Activated B cell treated with CpG ODN at 0.5 μM for 24 hours (primary cell): ENCODE data around the gene FBXL13. TPM values are rescaled to one million over a fixed set of nuclear protein-coding genes. Genes with fewer than 3 reads are reported as not detected.
"Not testable (repeated sequence)": the region's sequence is repeated elsewhere in the genome, so short reads cannot be mapped to it uniquely, and the experiment has no call there.

Experiments used
- ATAC-seq: fragments of 200-7000 bp; cut with Tn5 transposase; one replicate; pipeline ENCODE4 v1.10.0; 2021; ENCODE audit warnings: low read depth, mild to moderate bottlenecking, moderate library complexity
- CTCF ChIA-PET: fragments of 350-600 bp; sonication (Branson Sonifier 250); formaldehyde crosslinking; loops from one replicate; lab custom pipeline; 2021; ENCODE audit warnings: antibody characterized with exemption; lab: Charles Lee
- POLR2A ChIA-PET: fragments of 350-600 bp; sonication (Branson Sonifier 250); formaldehyde crosslinking; loops from one replicate; lab custom pipeline; 2021; ENCODE audit warnings: antibody characterized with exemption; lab: Charles Lee
- DNase-seq: peaks from one replicate; pipeline ENCODE4 v3.0.0; 2022
- H3K27ac Mint-ChIP-seq: one replicate; pipeline ENCODE4 v1.8.0; 2020; ENCODE audit warnings: mixed read lengths
- H3K27me3 Mint-ChIP-seq: one replicate; pipeline ENCODE4 v1.8.0; 2021; ENCODE audit warnings: mixed read lengths
- H3K36me3 Mint-ChIP-seq: one replicate; pipeline ENCODE4 v1.8.0; 2021; ENCODE audit warnings: low read depth, mixed read lengths
- H3K4me1 Mint-ChIP-seq: one replicate; pipeline ENCODE4 v1.8.0; 2021; ENCODE audit warnings: mixed read lengths
- H3K4me3 Mint-ChIP-seq: one replicate; pipeline ENCODE4 v1.8.0; 2020; ENCODE audit warnings: mild to moderate bottlenecking, mixed read lengths
- H3K9me3 Mint-ChIP-seq: one replicate; pipeline ENCODE4 v1.8.0; 2020; ENCODE audit warnings: mixed read lengths
- intact Hi-C: fragments of 100-400 bp; cut with micrococcal nuclease; formaldehyde crosslinking; loops from one replicate; pipeline ENCODE4 v1.15.1; 2024
- total RNA-seq: library from RNA; stranded (reverse); gene quantifications from 2 replicates; pipeline ENCODE4 v1.2.3, GENCODE V29; 2022
- TF ChIP-seq, protein P1 (sequence below): fragments of 200-600 bp; IDR thresholded peaks from one replicate; pipeline ENCODE4 v1.8.0; 2022; ENCODE audit warnings: antibody characterized with exemption, mild to moderate bottlenecking

Gene FBXL13
- total RNA-seq, 1 donor from 2014 or later = 2.9 TPM

DNA sequence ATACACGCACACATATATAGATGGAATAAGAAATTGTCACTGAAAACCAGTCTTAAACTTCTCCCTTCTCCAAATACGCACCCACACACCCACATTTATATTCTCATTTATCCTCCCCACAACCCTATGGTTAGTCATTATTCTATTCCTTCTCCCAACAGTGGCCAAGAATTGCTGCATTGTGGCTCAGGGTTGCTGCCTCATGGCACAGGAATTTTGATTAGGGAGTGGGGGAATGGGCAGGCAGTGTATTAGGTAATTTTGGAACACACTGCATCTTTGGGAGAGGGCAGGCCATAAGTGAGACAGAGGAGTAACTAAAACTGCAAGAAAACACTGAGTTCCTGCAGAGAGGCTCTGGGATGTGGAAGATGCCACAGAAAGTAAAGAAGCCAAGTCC, 38.6 kb upstream of the FBXL13 start:
- DNase-seq = no peak
- POLR2A ChIA-PET = interaction anchor here (0.7 kb wide), 1 partner anchor 17 kb away, joined by 3 read pairs; no protein-coding TSS in a partner anchor
- H3K27me3 Mint-ChIP-seq = no peaks in the 10 kb centered on the region
- TF ChIP-seq, protein P1, sequence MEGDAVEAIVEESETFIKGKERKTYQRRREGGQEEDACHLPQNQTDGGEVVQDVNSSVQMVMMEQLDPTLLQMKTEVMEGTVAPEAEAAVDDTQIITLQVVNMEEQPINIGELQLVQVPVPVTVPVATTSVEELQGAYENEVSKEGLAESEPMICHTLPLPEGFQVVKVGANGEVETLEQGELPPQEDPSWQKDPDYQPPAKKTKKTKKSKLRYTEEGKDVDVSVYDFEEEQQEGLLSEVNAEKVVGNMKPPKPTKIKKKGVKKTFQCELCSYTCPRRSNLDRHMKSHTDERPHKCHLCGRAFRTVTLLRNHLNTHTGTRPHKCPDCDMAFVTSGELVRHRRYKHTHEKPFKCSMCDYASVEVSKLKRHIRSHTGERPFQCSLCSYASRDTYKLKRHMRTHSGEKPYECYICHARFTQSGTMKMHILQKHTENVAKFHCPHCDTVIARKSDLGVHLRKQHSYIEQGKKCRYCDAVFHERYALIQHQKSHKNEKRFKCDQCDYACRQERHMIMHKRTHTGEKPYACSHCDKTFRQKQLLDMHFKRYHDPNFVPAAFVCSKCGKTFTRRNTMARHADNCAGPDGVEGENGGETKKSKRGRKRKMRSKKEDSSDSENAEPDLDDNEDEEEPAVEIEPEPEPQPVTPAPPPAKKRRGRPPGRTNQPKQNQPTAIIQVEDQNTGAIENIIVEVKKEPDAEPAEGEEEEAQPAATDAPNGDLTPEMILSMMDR = no peak
- CTCF ChIA-PET = no interaction called here
- peaks cover 2% of the 10 kb centered on the region for H3K9me3 Mint-ChIP-seq
- H3K27ac Mint-ChIP-seq = no peak overlapping the region
- H3K4me3 Mint-ChIP-seq = no peak overlapping the region
- ATAC-seq = no peak
- H3K36me3 Mint-ChIP-seq = peaks cover 54% of the 10 kb centered on the region
- peaks cover 3% of the 10 kb centered on the region for H3K4me1 Mint-ChIP-seq
- intact Hi-C loops = no loop called here

DNA sequence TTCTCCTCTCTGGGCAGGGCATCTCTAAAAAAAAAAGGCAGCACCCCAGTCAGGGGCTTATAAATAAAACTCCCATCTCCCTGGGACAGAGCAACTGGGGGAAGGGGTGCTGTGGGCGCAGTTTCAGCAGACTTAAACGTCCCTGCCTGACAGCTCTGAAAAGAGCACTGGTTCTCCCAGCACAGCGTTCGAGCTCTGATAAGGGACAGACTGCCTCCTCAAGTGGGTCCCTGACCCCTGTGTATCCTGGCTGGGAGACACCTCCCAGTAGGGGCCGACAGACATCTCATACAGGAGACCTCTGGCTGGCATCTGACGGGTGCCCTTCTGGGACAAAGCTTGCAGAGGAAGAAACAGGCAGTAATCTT, 32.1 kb upstream of the FBXL13 start:
- CTCF ChIA-PET, ATAC-seq, H3K4me3 Mint-ChIP-seq, POLR2A ChIA-PET, H3K4me1 Mint-ChIP-seq, intact Hi-C loops, H3K9me3 Mint-ChIP-seq, H3K27me3 Mint-ChIP-seq, H3K27ac Mint-ChIP-seq, DNase-seq: not testable (repeated sequence)
- H3K36me3 Mint-ChIP-seq = peaks cover 65% of the 10 kb centered on the region

DNA sequence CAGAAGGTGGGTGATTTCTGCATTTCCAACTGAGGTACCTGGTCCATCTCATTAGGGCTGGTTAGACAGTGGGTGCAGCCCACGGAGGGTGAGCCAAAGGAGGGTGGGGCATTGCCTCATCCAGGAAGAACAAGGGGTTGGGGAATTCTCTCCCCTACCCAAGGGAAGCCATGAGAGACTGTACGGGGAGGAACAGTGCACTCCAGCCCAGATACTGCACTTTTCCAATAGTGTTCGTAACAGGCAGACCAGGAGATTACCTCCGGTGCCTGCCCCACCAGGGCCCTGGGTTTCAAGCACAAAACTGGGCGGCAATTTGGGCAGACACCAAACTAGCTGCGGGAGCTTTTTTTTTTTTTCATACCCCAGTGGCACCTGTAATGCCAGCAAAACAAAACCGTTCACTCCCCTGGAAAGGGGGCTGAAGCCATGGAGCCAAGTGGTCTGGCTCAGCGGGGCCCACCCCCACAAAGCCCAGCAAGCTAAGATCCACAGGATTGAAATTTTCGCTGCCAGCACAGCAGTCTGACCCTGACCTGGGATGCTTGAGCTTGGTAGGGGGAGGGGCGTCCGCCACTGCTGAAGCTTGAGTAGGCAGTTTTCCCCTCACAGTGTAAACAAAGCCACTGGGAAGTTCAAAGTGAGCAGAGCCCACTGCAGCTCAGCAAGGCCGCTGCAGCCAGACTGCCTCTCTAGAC, 31.6 kb upstream of the FBXL13 start:
- intact Hi-C loops = no loop called here
- ATAC-seq (no peak), DNase-seq (no peak)
- H3K36me3 Mint-ChIP-seq = peaks cover 65% of the 10 kb centered on the region
- H3K27me3 Mint-ChIP-seq = no peaks in the 10 kb centered on the region
- H3K9me3 Mint-ChIP-seq = no peaks in the 10 kb centered on the region
- TF ChIP-seq, protein P1 = no peak
- H3K27ac Mint-ChIP-seq = no peak overlapping the region
- POLR2A ChIA-PET = no interaction called here
- peaks cover 3% of the 10 kb centered on the region for H3K4me1 Mint-ChIP-seq
- no peak overlapping the region for H3K4me3 Mint-ChIP-seq
- CTCF ChIA-PET = no interaction called here

DNA sequence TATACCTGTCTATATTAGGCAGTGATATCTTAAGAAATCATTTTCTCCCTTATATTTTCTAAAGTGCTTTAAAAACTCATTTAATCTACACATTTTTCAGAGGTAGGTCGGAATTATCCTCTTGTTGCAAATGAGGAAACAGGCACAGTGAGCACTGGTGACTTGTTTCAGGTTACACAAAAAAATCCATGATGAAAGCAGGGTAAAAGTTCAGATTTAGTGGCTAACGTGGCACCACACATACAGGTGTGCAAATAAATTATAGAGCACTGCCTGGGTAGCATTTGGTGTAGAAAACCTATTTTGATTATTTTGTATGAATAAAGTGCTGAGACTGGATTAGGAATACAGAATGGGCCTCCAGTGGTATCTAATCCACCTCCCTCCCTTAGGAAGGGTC, 26.9 kb upstream of the FBXL13 start:
- intact Hi-C loops = no loop called here
- Mint-ChIP-seq H3K36me3 (peaks cover 48% of the 10 kb centered on the region), H3K4me3 (no peak overlapping the region), H3K27ac (no peak overlapping the region), H3K4me1 (no peaks in the 10 kb centered on the region), H3K9me3 (no peaks in the 10 kb centered on the region), H3K27me3 (no peaks in the 10 kb centered on the region)
- POLR2A ChIA-PET = no interaction called here
- CTCF ChIA-PET = no interaction called here
- TF ChIP-seq, protein P1 = no peak
- DNase-seq = no peak
- ATAC-seq = no peak

DNA sequence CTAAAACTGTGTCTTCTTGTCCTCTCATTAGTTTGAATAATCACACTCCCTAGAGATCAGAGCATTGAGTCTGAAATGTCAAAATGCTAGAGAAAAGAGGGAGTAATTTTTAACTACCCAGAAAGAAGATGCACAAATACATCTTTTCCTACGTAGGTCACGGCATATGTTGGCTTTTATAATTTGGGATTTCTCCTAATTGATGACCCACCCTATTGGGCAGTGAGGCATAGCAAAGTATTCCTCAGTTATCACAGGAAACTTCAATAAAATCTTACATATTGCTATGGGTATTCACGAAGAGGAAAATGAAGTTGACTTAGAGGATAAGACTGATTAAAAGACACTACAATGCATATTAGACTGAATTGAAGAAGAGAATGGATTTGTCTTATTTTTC, 25.8 kb upstream of the FBXL13 start:
- TF ChIP-seq, protein P1 = no peak
- Mint-ChIP-seq H3K27ac (no peak overlapping the region), H3K27me3 (no peaks in the 10 kb centered on the region), H3K36me3 (peaks cover 54% of the 10 kb centered on the region), H3K9me3 (no peaks in the 10 kb centered on the region), H3K4me1 (no peaks in the 10 kb centered on the region), H3K4me3 (no peak overlapping the region)
- ChIA-PET POLR2A (no interaction called here), CTCF (no interaction called here)
- intact Hi-C loops = no loop called here
- no peak for DNase-seq
- no peak for ATAC-seq

DNA sequence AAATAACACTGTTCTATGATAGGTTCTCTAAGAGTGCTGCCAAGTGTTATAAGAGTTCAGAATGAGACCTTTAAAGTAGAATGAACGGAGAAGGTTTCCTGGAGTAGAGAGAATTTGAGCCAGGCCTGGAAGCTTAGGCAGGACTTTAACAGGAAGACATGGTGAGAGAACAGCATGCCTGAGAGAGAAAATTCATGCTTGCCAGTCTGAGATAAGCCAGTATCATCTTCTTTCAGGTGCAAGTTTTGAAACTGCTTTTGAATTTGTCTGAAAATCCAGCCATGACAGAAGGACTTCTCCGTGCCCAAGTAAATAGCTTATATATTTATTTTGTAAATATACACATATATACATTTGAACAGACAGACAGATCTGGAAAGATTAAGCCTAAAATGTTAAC, 22.4 kb upstream of the FBXL13 start:
- no peak for ATAC-seq
- H3K36me3 Mint-ChIP-seq = peaks cover 54% of the 10 kb centered on the region
- no peak overlapping the region for H3K27ac Mint-ChIP-seq
- H3K4me3 Mint-ChIP-seq = no peak overlapping the region
- ChIA-PET CTCF (no interaction called here), POLR2A (no interaction called here)
- DNase-seq = no peak
- H3K9me3 Mint-ChIP-seq = no peaks in the 10 kb centered on the region
- no peaks in the 10 kb centered on the region for H3K4me1 Mint-ChIP-seq
- intact Hi-C loops = no loop called here
- TF ChIP-seq, protein P1 = no peak
- H3K27me3 Mint-ChIP-seq = no peaks in the 10 kb centered on the region

DNA sequence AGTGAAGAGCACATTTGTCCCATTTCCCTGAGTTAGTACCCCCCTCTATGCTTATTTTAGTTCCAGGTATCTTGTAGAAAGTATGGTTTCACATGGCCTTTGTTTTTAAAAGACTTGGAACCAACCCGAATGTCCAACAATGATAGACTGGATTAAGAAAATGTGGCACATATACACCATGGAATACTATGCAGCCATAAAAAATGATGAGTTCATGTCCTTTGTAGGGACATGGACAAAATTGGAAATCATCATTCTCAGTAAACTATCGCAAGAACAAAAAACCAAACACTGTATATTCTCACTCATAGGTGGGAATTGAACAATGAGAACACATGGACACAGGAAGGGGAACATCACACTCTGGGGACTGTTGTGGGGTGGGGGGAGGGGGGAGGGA, 21.0 kb upstream of the FBXL13 start:
- H3K4me3 Mint-ChIP-seq, ATAC-seq, H3K4me1 Mint-ChIP-seq, DNase-seq, H3K27ac Mint-ChIP-seq, POLR2A ChIA-PET, H3K9me3 Mint-ChIP-seq, intact Hi-C loops, H3K27me3 Mint-ChIP-seq: not testable (repeated sequence)
- peaks cover 56% of the 10 kb centered on the region for H3K36me3 Mint-ChIP-seq
- CTCF ChIA-PET = interaction anchor here (0.5 kb wide), 1 partner anchor 9 kb away, joined by 3 read pairs; no protein-coding TSS in a partner anchor
